Adrenal gland (tissue), 5 donors: ENCODE data around the gene OPN4.

Experiments
- CTCF ChIP-seq, 6 experiments: fragments of 450-650 bp in 4 of 6; fragments of 200-600 bp in 2 of 6; sonication (generic) in 1 of 6; IDR thresholded peaks; 1 replicate in 5 of 6; 2 replicates in 1 of 6; pipeline versions ENCODE4 v1.5.1 to v1.8.0; 2016 to 2021; ENCODE audit warnings: antibody characterized with exemption in 6 of 6, mild to moderate bottlenecking in 2 of 6, moderate library complexity in 1 of 6
- POLR2A ChIP-seq, 2 donors: fragments of 450-650 bp; IDR thresholded peaks; one replicate each; pipeline ENCODE4 v1.6.1; 2017; ENCODE audit warnings: antibody characterized with exemption in 2 of 2, mild to moderate bottlenecking in 2 of 2, moderate library complexity in 1 of 2
- donor health status: DM: no; HTN: no; CAD: no.

DNA sequence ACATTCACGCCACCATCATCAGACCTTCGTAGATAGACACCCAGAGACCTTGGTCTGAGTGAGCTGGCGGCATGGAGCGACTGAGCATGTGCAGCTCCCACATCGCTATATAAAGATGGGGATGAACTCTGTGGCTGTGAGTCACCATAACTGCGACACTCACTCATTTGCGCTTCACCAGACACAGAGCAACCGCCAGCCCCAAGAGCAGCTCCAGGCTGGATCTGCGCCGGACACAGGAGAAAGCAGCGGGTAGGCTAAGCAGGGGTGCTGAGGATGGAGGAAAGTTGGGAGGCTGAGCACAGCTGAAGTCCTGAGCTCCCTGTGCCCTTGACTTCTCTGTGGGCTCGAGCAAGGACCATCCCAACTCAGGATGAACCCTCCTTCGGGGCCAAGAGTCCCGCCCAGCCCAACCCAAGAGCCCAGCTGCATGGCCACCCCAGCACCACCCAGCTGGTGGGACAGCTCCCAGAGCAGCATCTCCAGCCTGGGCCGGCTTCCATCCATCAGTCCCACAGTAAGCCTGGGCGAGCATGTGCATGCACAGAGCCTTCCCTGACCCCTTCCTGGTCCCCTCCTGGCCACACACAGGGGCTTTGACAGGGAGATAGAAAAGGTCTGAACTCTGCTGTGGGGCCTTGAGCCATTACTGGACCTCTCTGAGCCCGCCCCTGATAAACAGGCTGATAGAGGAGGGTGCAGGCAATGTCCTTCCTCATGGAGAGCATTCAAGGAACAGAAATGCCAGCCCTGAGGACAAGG lies at the start of gene OPN4:
- TF ChIP-seq CTCF (IDR thresholded peaks at IDR 0.05), result no peak
- no peak for TF ChIP-seq POLR2A (IDR thresholded peaks at IDR 0.05)
